Measurements from ENCODE around the gene TGFBR2. TPM values are rescaled to one million over a fixed set of nuclear protein-coding genes. Genes with fewer than 3 reads are reported as not detected.
"Not testable (repeated sequence)": the region's sequence is repeated elsewhere in the genome, so short reads cannot be mapped to it uniquely, and the experiment has no call there.

Gene TGFBR2
- total RNA-seq, 1 experiment from 2014 or later, result 19.4 TPM

- DNase-seq (ENCODE audit: low read depth, low spot score), result peak; percentile 25
- in situ Hi-C loops (cut with HindIII; ENCODE audit: low pct_unique_long_range_greater_than_20kb, low sequenced_read_pairs), result no loop called here
These were observed 53.1 kb downstream of the TGFBR2 start for GRCh38 chr3:30659270-30660130.

DNA sequence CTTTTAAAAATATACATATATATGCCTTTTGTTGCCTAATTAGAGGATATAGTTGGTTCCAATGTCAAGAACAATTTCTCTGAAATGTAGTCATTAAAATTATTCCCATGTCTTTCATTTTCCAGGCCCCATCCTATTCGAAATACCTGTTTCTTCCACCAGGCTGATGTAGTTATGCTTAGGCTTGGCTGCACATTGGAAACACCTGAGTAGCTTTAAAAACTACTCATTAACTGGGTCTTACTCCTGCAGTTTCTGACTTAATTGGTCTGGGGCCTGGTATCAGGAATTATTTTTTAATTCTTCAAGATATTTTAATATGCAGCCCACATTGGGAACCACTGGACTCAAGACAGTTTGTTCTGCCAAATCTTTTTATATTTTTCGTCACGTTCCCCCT, 53.7 kb downstream of the TGFBR2 start:
- in situ Hi-C loops (cut with HindIII; ENCODE audit: low pct_unique_long_range_greater_than_20kb, low sequenced_read_pairs), result no loop called here
- DNase-seq (ENCODE audit: low read depth, low spot score), result no peak

- DNase-seq (ENCODE audit: low read depth, low spot score), result no peak
- in situ Hi-C loops (cut with HindIII; ENCODE audit: low pct_unique_long_range_greater_than_20kb, low sequenced_read_pairs), result no loop called here
These were observed 54.3 kb downstream of the TGFBR2 start for GRCh38 chr3:30660656-30661055.

DNA sequence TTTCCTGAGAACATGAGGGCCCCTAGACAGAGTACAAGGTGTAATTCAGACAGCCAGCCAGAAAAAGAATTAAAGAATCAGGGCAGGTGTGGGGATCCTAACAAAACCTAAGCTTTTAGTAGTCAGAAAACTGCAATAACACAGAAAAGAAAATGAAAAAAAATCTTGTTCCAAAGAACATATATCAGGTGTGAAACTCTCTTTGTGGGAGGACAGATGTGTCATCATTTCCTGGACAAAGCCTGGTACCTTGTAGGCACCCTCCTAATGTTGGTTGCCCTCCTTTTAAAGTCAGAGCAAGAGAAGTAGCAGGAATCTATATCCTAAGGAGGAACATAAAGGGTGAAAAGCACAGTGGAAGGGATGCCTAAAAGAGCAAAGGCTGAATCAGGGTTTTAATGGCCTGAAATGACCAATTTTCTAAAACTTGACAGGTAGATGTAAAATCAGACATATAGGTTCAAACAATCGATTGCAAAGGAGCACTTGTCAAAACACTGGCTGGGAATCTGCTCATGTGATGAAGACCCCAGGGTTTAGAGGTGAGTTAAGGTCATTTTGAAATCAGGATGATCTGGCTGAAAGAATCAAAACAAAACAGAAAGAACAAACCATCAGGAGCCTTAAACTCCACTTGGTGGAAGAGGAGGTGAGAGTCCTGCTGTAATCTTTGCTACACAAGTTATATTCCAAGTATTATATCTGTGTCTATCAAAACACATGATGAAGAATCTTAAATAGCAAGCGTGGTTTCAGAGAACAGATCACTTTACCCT, 54.9 kb downstream of the TGFBR2 start:
- in situ Hi-C loops (cut with HindIII; ENCODE audit: low pct_unique_long_range_greater_than_20kb, low sequenced_read_pairs), result no loop called here
- DNase-seq (ENCODE audit: low read depth, low spot score), result no peak

- DNase-seq (ENCODE audit: low read depth, low spot score), result no peak
- in situ Hi-C loops (cut with HindIII; ENCODE audit: low pct_unique_long_range_greater_than_20kb, low sequenced_read_pairs), result no loop called here
These were observed 56.4 kb downstream of the TGFBR2 start for GRCh38 chr3:30662836-30663235.

DNA sequence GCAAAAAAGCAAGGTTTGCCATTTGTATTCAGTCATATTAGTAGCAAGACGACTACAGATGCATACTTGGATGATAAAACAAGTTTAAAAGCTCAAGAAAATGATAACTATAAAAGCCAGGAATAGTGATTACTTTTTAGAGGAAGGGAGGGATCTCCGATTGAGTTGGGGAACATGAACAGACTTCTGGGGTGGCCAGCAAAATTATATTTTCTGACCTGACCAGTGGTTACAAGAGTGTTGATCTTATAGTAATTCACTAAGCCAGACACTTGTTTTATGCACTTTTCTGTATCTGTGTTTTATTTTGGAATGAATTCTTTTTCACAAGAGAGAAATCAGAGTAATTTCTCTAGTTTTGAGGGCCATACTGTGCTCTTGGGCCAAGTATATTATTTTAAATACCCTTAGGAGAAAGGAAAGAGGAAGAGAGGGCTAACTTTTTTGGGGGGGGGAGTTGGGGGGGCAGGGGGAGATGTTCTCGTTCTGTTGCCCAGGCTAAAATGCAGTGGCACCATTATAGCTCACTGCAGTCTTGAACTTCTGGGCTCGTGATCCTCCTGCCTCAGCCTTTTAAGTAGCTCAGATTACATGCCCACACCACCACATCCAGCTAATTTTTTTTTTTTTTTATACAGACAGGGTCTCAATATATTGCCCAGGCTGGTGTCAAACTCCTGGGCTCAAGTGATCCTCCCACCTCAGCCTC, 57.3 kb downstream of the TGFBR2 start:
- no peak for DNase-seq (ENCODE audit: low read depth, low spot score)
- in situ Hi-C loops (cut with HindIII; ENCODE audit: low pct_unique_long_range_greater_than_20kb, low sequenced_read_pairs), result no loop called here

- in situ Hi-C loops (cut with HindIII; ENCODE audit: low pct_unique_long_range_greater_than_20kb, low sequenced_read_pairs), result no loop called here
- DNase-seq (ENCODE audit: low read depth, low spot score), result no peak
These were observed 58.1 kb downstream of the TGFBR2 start for GRCh38 chr3:30664459-30664858.

- in situ Hi-C loops (cut with HindIII; ENCODE audit: low pct_unique_long_range_greater_than_20kb, low sequenced_read_pairs), result no loop called here
- no peak for DNase-seq (ENCODE audit: low read depth, low spot score)
These were observed 58.5 kb downstream of the TGFBR2 start for GRCh38 chr3:30664884-30665283.

DNA sequence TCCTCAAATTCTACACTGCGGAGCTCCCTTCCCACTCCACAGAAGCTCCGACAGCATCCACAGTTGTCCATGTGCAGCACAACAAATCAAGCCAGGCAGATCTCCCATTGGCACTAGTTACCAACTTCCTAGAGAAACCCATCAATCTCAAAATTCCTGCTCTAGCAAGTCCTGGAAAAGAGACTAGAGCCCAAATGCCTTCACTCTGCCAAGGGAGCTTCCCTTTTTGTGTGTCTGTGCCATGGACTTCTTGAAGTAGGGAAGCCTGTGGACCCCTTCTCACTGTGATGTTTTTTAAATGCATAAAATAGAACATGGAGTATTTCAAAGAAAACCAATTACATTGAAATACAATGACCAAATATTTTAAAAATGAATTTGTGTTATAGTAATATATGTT, 59.1 kb downstream of the TGFBR2 start:
- DNase-seq (ENCODE audit: low read depth, low spot score), result no peak
- in situ Hi-C loops (cut with HindIII; ENCODE audit: low pct_unique_long_range_greater_than_20kb, low sequenced_read_pairs), result no loop called here

GRCh38 chr3:30666572-30667279, 60.3 kb downstream of the TGFBR2 start:
- in situ Hi-C loops (cut with HindIII; ENCODE audit: low pct_unique_long_range_greater_than_20kb, low sequenced_read_pairs), result no loop called here
- no peak for DNase-seq (ENCODE audit: low read depth, low spot score)

DNA sequence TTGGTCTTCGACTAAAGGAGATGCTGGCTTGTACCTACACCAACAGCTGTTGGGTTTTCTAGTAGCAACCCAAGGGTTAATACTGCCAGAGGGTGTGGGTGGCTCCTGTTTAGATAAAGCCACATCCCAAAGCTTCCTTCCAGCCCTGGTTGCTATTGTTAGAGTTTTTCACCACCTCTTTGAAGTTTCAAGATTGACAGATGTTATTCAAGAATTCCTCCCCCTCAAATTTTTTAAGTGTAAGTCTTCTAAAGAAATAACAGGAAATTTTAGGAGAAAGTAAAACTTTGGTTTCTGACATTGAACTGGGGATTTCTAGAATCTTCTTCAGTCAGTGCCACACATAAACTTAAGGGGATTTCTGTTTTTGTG, 60.9 kb downstream of the TGFBR2 start:
- in situ Hi-C loops (cut with HindIII; ENCODE audit: low pct_unique_long_range_greater_than_20kb, low sequenced_read_pairs), result no loop called here
- no peak for DNase-seq (ENCODE audit: low read depth, low spot score)

- in situ Hi-C loops (cut with HindIII; ENCODE audit: low pct_unique_long_range_greater_than_20kb, low sequenced_read_pairs), result no loop called here
- no peak for DNase-seq (ENCODE audit: low read depth, low spot score)
These were observed 61.7 kb downstream of the TGFBR2 start for GRCh38 chr3:30668051-30668609.

- in situ Hi-C loops (cut with HindIII; ENCODE audit: low pct_unique_long_range_greater_than_20kb, low sequenced_read_pairs); DNase-seq (ENCODE audit: low read depth, low spot score): not testable (repeated sequence)
These were observed 63.0 kb downstream of the TGFBR2 start for GRCh38 chr3:30669360-30669934.

DNA sequence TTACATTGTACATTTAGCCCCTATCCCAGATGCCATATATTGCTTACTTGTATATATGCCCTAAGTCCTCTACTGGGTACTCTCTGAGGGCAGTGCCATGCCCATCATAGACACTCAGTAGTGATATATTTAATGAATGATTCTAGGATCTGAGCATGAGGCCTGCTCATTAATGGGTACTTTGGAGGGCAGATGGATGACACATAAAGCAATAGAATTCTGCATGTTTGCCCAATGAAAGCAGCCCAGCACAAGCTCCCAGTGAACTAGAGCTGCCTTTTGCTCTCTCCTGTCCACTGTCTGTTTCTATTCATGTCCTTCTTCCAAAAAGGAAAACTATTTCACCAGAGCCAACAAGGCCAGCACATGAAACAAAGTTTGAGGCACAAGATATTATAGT, 63.9 kb downstream of the TGFBR2 start:
- in situ Hi-C loops (cut with HindIII; ENCODE audit: low pct_unique_long_range_greater_than_20kb, low sequenced_read_pairs), result no loop called here
- DNase-seq (ENCODE audit: low read depth, low spot score), result no peak

GRCh38 chr3:30671527-30672286, 65.3 kb downstream of the TGFBR2 start:
- in situ Hi-C loops (cut with HindIII; ENCODE audit: low pct_unique_long_range_greater_than_20kb, low sequenced_read_pairs), result no loop called here

DNA sequence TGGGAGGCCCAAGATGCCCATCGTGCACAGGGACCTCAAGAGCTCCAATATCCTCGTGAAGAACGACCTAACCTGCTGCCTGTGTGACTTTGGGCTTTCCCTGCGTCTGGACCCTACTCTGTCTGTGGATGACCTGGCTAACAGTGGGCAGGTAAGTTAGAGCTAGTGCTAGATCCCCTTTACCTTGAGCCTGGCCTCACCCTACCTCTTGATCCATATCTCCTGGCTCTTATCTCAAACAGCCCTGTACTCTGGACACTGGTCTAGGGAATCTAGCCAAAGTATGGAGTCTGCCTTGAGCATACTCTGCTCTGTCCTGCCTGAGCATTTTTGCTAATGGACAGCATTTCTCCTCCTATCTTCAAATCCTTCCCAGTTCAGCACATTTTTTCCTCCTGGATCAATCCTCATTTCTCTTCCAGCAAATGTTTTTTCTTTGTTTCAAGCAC, 65.9 kb downstream of the TGFBR2 start:
- in situ Hi-C loops (cut with HindIII; ENCODE audit: low pct_unique_long_range_greater_than_20kb, low sequenced_read_pairs), result no loop called here

More at GRCh38 chr3:30671527-30672286, 65.3 kb downstream of the TGFBR2 start:
- DNase-seq (ENCODE audit: low read depth, low spot score), result no peak

More for the DNA sequence above, 65.9 kb downstream of the TGFBR2 start:
- DNase-seq (ENCODE audit: low read depth, low spot score), result no peak
